Activated CD4-positive, alpha-beta T cell treated with anti-CD3 and anti-CD28 coated beads, Interleukin-2, Interleukin-4, amounts not matched to agents 100 ng/mL and 50 ng/mL, durations not matched to agents 16 hours and 8 hours (primary cell): ENCODE results near the gene NKAIN4.
"Not testable (repeated sequence)": the region's sequence is repeated elsewhere in the genome, so short reads cannot be mapped to it uniquely, and the experiment has no call there.

Experiments
- DNase-seq: peaks from one replicate; pipeline ENCODE4 v3.0.0-alpha.2; 2020; ENCODE audit warnings: low spot score

NKAIN4 gene

GRCh38 chr20:63236116-63236837, 18.0 kb downstream of the NKAIN4 start:
- no peak for DNase-seq

DNA sequence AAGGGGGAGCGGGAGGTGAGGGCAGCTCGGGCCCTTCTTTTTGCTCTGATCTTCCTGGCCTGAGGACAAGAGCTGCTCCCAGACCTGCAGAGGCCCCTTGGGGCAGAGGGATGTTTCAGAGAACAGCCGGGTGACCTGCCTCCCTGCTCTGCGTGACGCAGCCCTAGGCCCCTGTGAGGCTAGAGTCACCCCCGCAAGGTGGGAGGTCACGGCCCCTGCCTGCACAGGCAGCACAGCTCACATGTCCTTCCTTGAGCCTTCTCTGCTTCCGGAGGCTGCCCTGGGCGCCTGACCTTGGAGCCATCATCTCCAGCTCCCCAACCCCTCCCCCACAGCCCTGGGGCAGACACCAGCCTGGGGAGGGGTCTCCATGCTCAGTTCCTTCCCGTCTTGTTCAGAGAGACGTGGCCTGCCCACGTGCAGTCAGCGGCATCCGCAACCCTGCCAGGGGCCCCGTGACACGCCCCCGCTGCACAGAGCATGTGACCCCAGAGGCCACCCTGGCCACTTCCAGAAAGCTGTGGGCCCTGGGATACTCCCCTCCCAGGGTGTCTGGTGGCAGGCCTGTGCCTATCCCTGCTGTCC, 18.8 kb downstream of the NKAIN4 start, which contains the start of gene BIRC7:
Gene BIRC7, plus strand, starts transcription at position 507 of the 585 bp plus-strand sequence. CDS start 192 bp downstream, outside the sequence.
- no peak for DNase-seq

- no peak for DNase-seq
Observed at GRCh38 chr20:63234693-63235398, 19.4 kb downstream of the NKAIN4 start.

GRCh38 chr20:63233924-63234323, 20.3 kb downstream of the NKAIN4 start:
- DNase-seq: no peak

GRCh38 chr20:63233061-63233344, 21.3 kb downstream of the NKAIN4 start:
- DNase-seq: no peak

- DNase-seq: no peak
Observed at GRCh38 chr20:63232235-63233060, 21.8 kb downstream of the NKAIN4 start.

DNA sequence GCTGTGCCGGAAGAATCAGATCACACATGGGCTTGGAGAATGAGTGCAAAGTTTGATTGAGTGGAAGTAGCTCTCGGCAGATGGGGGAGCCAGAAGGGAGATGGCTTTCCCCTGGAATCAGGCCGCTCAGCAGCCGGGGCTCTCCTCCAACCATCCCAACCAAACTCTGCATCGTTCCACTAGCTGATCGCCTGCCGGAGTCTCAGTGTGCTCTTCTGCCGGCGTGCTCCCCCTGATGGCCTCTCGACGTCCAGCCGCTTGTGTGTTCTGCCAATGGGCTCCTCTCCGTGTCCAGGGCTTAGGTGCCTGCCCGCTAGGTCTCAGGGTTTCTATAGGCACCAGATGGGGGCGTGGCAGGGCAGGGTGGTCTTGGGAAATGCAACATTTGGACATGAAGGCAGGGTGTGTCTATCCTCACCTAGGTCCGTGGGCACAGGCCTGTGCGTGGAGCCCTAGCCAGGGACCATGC, 23.4 kb downstream of the NKAIN4 start:
- DNase-seq: no peak

DNA sequence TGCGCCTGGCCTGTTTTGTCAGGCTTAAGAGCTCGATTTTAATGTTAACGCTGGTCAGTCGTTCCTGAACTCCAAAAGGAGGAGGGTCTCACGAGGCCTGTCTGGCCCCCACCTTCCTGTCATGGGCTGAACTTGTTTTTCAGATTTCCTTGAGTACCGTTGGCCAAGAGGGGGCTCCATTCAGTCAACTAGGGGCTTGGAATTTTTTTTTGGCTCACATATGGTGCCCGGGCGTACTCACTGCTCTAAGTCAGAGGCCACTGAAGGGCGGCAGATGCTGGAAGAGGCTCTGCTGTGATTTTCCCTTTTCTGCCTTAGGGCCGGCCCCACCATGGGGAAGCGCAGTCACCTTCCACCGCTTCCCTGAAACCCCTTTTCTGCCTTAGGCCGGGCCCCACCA, 25.5 kb downstream of the NKAIN4 start:
- no peak for DNase-seq

DNA sequence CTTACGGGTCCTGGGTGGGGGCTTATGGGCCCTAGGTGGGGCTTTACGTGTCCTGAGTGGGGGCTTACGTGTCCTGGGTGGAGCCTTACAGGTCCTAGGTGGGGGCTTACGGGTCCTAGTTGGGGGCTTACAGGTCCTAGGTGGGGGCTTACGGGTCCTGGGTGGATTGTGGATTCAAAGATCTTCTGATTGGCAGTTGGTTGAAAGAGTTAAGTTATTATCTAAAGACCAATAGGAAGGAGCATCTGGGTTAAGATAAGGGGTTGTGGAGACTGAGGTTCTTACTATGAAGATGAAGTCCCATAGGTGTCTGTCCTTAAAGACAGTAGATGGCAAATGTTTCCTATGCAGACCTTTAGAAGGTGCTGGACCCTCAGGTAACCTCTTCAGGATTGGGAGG, 27.0 kb downstream of the NKAIN4 start:
- DNase-seq: no peak

DNA sequence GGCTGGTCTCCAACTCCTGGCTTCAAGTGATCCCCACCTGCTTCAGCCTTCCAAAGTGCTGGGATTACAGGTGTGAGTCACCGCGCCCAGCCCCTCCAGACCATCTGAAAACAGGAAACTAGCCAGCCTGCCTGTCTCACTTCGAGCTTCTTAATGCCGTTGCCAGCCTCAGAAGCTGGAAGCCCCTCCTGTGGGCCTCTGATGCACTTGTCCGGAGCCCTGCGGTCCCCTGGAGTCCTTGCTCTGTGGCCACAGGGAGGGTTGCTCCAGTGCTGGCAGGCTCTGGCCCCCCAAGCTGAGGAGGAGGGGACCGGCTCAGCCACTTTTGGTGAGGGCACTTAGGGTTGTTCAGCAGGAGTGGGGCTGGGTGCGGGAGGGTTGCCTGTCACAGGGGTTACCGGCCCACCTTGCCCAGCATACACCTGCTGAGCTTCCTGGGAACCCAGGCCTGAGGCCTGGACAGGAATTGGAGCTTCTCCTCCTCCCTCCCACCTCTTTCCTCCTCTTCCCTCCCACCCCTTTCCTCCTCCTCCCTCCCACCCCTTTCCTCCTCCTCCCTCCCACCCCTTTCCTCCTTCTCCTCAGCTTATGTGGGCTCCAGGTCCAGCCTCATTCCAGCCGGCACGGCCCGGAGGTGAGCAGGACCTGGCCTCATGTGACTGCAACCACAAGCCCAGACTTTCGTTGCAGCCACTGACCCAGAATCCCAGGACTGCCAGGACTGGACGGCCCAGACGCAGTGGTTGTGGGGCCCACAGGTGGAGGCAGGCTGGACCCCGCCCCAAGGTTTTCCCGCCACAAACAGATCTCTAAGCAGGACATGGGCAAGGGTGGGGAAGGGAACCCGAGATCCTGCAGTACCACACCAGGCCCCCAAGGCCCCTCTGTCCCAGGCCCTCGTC, 28.0 kb downstream of the NKAIN4 start:
- DNase-seq: no peak

DNA sequence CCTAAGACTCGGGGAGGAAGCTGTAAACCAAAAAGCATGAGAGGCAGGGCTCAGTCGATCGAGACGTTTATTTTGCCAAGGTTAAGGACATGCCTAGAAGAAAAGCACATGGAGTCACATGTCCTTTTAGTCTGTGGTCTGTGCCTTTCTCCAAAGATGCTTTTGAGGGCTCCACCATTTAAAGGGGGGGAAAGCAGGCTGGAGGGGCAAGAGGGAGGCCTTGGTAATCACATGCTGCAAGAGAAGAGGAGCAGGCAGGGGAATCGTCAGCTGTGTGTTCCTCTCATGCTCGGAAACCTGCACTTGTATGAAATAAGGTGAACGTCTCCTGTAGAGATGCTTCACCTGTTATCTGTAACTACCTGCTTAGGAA, 29.2 kb downstream of the NKAIN4 start:
- DNase-seq: no peak

- no peak for DNase-seq
Observed at GRCh38 chr20:63224412-63225081, 29.7 kb downstream of the NKAIN4 start.

- no peak for DNase-seq
Observed at GRCh38 chr20:63223826-63224207, 30.4 kb downstream of the NKAIN4 start.

GRCh38 chr20:63223121-63223825, 31.0 kb downstream of the NKAIN4 start:
- peak; percentile 58 for DNase-seq

GRCh38 chr20:63222541-63222940, 31.7 kb downstream of the NKAIN4 start:
- no peak for DNase-seq

- not testable (repeated sequence) for DNase-seq
Observed at GRCh38 chr20:63221400-63222053, 32.7 kb downstream of the NKAIN4 start.

- no peak for DNase-seq
Observed at GRCh38 chr20:63220696-63221399, 33.4 kb downstream of the NKAIN4 start.

GRCh38 chr20:63219866-63220521, 34.3 kb downstream of the NKAIN4 start:
- no peak for DNase-seq

DNA sequence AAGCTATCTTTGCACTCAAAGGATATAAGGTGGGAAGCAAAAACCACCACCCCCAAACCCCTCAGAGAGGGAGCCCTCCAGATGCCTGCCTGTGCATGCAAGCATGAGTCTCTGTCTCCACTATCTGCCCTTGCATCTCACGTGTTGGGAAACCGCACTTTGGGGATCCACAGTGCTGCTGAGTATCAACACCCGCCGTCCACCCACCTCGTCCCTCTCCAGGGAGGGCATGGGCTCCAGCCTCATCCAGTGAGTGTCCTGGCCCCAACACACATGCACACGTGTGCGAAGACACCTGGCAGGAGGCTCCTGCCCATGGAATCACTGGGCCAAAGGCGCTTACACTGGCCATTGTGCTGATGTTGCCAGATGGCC, 34.8 kb downstream of the NKAIN4 start:
- DNase-seq: no peak
